Upper lobe of left lung (tissue), 6 donors: ENCODE results near the gene ANKRD11. TPM values are rescaled to one million over a fixed set of nuclear protein-coding genes. Genes with fewer than 3 reads are reported as not detected.

Experiments
- ATAC-seq, 2 donors: fragments of 200-7000 bp; cut with Tn5 transposase; one replicate each; pipeline ENCODE4 v1.9.1; 2022; ENCODE audit warnings: mild to moderate bottlenecking in 2 of 2, moderate library complexity in 2 of 2; ENCODE audit not compliant: low FRiP score in 2 of 2
- DNase-seq, 2 donors: peaks; one replicate each; pipeline ENCODE4 v3.0.0-alpha.2; 2019 to 2020
- H3K27ac ChIP-seq, 4 donors: fragments of 200-600 bp; sonication (generic); one replicate each; pipeline ENCODE4 v1.5.1; 2016 to 2019
- H3K27me3 ChIP-seq, 4 donors: fragments of 200-600 bp; sonication (generic); one replicate each; pipeline ENCODE4 v1.5.1; 2017 to 2019
- H3K36me3 ChIP-seq, 4 donors: fragments of 200-600 bp; sonication (generic); one replicate each; pipeline ENCODE4 v1.5.1; 2016 to 2019
- H3K4me1 ChIP-seq, 4 donors: fragments of 200-600 bp; sonication (generic); one replicate each; pipeline ENCODE4 v1.5.1; 2018 to 2019
- H3K4me3 ChIP-seq, 4 donors: fragments of 200-600 bp; sonication (generic); one replicate each; pipeline ENCODE4 v1.5.1; 2017 to 2019; ENCODE audit warnings: mild to moderate bottlenecking in 2 of 4, moderate library complexity in 1 of 4
- H3K9me3 ChIP-seq, 4 donors: fragments of 200-600 bp; sonication (generic); one replicate each; pipeline ENCODE4 v1.5.1; 2018 to 2019
- EP300 ChIP-seq, 4 donors: sonication (generic); formaldehyde crosslinking; IDR thresholded peaks; one replicate each; pipeline ENCODE4 v1.5.1; 2017; ENCODE audit warnings: antibody characterized with exemption in 4 of 4, control low read depth in 2 of 4
- POLR2A ChIP-seq, 4 donors: fragments of 450-650 bp; IDR thresholded peaks; one replicate each; pipeline ENCODE4 v1.5.1; 2016 to 2017; ENCODE audit warnings: antibody characterized with exemption in 4 of 4, mild to moderate bottlenecking in 2 of 4
- POLR2AphosphoS5 ChIP-seq, 2 donors: sonication (generic); formaldehyde crosslinking; IDR thresholded peaks; one replicate each; pipeline ENCODE4 v1.5.1; 2017; ENCODE audit warnings: antibody characterized with exemption in 2 of 2
- WGBS, 2 donors: methylation state at CpG; one replicate each; pipeline ENCODE4 v1.1.5; 2017 to 2018; 5-methylcytosine and 5-hydroxymethylcytosine counted together
- total RNA-seq, 6 donors: library from RNA; depleted of rRNA in 4 of 6; stranded (reverse); fragments of >200 nt in 4 of 6; gene quantifications; one replicate each; pipeline versions ENCODE4 v1.1.0 to v1.2.1, GENCODE V29; 2016 to 2021
- TF ChIP-seq, protein P1 (sequence below), 6 experiments: fragments of 450-650 bp in 4 of 6; fragments of 200-600 bp in 2 of 6; sonication (generic) in 2 of 6; IDR thresholded peaks; one replicate each; pipeline ENCODE4 v1.5.1; 2016 to 2019; ENCODE audit warnings: antibody characterized with exemption in 6 of 6
- donor health status: DM: no; HTN: no; CAD: no; lungs with moderate emphysema.
- donor health status: DM: no; HTN: yes; CAD: no; lungs with severe emphysema.

ANKRD11 gene
- total RNA-seq, 6 donors from 2014 or later: 92.4 to 313 (median 134) TPM

DNA sequence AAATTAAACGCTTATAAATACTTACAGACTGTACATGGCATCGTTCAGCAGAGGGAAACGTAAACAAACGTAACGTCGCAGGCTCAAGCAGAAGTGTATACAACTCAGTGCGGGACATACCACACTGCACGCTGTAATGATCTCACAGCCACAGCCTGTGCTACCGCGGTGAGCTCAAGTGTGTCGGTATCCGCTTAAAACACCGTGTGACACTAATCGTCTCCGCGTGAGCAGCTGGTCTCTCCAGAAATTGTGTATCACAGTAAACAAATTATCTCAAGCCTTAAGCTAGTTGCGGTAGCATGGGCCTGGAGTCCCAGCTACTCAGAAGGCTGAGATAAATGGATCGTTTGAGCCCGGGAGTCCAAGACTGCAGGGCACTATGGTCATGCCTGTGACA lies 115.3 kb downstream of the ANKRD11 start:
- WGBS, 2 donors: 83 to 88% methylated on average over 19 of the region's 19 CpGs
- Histone ChIP-seq H3K36me3 (peaks cover 0 to 10% (median 3%) of the 10 kb centered on the region in 4 donors), H3K4me3 (no peak overlapping the region), H3K27ac (no peak overlapping the region), H3K27me3 (no peaks in the 10 kb centered on the region), H3K4me1 (peaks cover 8 to 40% (median 17%) of the 10 kb centered on the region in 4 donors), H3K9me3 (peaks cover 0 to 5% (median 0%) of the 10 kb centered on the region in 4 donors)
- DNase-seq: no peak
- no peak for TF ChIP-seq POLR2A (IDR thresholded peaks at IDR 0.05)
- no peak for TF ChIP-seq POLR2AphosphoS5 (IDR thresholded peaks at IDR 0.05)
- TF ChIP-seq, protein P1, sequence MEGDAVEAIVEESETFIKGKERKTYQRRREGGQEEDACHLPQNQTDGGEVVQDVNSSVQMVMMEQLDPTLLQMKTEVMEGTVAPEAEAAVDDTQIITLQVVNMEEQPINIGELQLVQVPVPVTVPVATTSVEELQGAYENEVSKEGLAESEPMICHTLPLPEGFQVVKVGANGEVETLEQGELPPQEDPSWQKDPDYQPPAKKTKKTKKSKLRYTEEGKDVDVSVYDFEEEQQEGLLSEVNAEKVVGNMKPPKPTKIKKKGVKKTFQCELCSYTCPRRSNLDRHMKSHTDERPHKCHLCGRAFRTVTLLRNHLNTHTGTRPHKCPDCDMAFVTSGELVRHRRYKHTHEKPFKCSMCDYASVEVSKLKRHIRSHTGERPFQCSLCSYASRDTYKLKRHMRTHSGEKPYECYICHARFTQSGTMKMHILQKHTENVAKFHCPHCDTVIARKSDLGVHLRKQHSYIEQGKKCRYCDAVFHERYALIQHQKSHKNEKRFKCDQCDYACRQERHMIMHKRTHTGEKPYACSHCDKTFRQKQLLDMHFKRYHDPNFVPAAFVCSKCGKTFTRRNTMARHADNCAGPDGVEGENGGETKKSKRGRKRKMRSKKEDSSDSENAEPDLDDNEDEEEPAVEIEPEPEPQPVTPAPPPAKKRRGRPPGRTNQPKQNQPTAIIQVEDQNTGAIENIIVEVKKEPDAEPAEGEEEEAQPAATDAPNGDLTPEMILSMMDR (IDR thresholded peaks at IDR 0.05): no peak
- no peak for TF ChIP-seq EP300 (IDR thresholded peaks at IDR 0.05)
- no peak for ATAC-seq

GRCh38 chr16:89374393-89374960 lies 115.9 kb downstream of the ANKRD11 start:
- peaks cover 0 to 10% (median 3%) of the 10 kb centered on the region in 4 donors for H3K36me3 ChIP-seq
- ATAC-seq (no peak), DNase-seq (no peak)
- no peak overlapping the region for H3K27ac ChIP-seq
- 74 to 82% methylated on average over 18 of the region's 18 CpGs for WGBS, 2 donors
- no peaks in the 10 kb centered on the region for H3K27me3 ChIP-seq
- no peak for TF ChIP-seq EP300 (IDR thresholded peaks at IDR 0.05)
- TF ChIP-seq, protein P1 (IDR thresholded peaks at IDR 0.05): no peak
- no peak overlapping the region for H3K4me3 ChIP-seq
- peaks cover 0 to 5% (median 0%) of the 10 kb centered on the region in 4 donors for H3K9me3 ChIP-seq
- peaks cover 11 to 40% (median 22%) of the 10 kb centered on the region in 4 donors for H3K4me1 ChIP-seq

DNA sequence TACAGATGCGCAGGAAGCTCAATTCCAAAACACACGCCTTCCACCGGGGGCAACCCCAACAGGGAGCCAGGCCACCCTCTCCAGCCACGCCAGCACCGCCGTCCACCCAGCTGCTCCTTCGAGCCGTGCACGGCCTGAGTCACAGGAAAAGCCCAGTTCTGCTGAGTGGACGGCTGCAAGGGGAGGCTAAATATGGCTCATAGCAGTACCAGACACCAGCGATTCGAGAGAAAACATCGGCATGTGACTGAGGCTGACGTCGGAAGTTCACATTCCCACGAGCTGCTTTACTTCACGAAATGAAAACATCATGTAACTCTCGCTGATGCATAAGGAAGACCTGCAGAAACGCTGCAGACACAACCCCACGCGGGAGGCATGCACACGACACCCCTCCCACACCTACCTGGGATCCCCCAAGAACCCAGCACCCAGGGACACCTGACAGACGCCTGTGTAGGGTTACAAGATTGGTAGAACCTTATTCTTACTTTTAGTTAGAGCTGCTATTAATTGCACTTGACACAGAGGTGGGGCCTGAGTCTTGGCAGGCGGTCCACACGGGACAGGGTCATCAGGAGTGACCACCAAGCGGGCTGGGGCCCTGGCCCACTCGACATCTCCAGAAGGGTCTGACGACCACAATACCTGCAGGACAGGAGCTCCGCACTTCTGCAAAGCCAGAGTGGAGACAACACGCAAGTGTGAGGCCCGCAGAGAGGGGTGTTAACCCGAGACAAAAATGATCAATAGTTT lies 116.8 kb downstream of the ANKRD11 start:
- TF ChIP-seq, protein P1 (IDR thresholded peaks at IDR 0.05): no peak
- TF ChIP-seq POLR2AphosphoS5 (IDR thresholded peaks at IDR 0.05): no peak
- no peak for DNase-seq
- Histone ChIP-seq H3K4me3 (no peak overlapping the region), H3K9me3 (peaks cover 0 to 5% (median 0%) of the 10 kb centered on the region in 4 donors), H3K27me3 (no peaks in the 10 kb centered on the region), H3K36me3 (peaks cover 0 to 10% (median 3%) of the 10 kb centered on the region in 4 donors), H3K4me1 (peaks cover 11 to 33% (median 19%) of the 10 kb centered on the region in 4 donors), H3K27ac (peak overlapping the region in 1 of 4 donors; percentile 7)
- ATAC-seq: peak in 1 of 2 donors; percentile 58
- WGBS, 2 donors: 88 to 90% methylated on average over 32 of the region's 32 CpGs

DNA sequence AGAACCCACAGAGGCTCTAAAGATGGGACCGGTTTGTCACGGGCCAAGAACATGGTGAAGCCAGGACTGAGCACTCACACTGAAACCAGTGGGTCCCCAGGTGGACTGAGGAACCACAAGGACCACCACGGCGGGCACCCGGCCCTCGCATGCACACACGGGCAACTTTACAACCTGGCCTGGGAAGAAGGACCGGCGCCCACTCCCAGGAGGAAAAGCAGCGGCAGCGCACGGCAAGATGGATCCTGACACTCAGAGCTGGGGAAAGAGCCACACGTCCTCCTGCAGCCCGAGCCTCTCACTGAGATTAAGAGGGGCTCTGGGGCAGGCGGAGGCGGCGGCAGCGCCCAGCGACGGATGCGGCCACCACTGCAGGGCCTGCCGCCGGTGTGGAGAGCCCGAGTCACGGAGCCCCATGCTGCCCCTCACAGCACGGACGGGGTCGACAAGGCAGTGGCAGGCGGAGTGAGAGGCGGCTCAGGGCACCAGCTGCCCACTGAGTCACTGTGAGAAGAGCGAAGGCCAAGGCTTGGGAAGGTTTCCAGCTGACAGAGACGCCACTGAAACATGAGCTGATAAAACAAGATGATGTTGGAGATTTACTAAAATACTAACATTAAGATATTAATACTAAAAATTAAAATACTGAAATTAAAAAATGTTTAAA lies 118.3 kb downstream of the ANKRD11 start:
- Histone ChIP-seq H3K36me3 (peaks cover 0 to 10% (median 3%) of the 10 kb centered on the region in 4 donors), H3K27me3 (no peaks in the 10 kb centered on the region), H3K4me1 (peaks cover 11 to 42% (median 19%) of the 10 kb centered on the region in 4 donors), H3K9me3 (peaks cover 0 to 5% (median 0%) of the 10 kb centered on the region in 4 donors), H3K4me3 (no peak overlapping the region), H3K27ac (no peak overlapping the region)
- WGBS, 2 donors: 91% methylated on average over 30 to 32 of the region's 32 CpGs
- ATAC-seq: no peak
- TF ChIP-seq POLR2A (IDR thresholded peaks at IDR 0.05) (no peak), POLR2AphosphoS5 (IDR thresholded peaks at IDR 0.05) (no peak), EP300 (IDR thresholded peaks at IDR 0.05) (no peak)
- TF ChIP-seq, protein P1 (IDR thresholded peaks at IDR 0.05): no peak
- no peak for DNase-seq
